GM10248 (cell line): ENCODE data around the gene SEMA3C.

Source experiments
- CTCF ChIA-PET: fragments of 300-600 bp; sonication (Branson Sonifier 250); formaldehyde crosslinking; extraction: SDS; loops from one replicate; lab custom pipeline; 2021; ENCODE audit warnings: antibody characterized with exemption; lab: Yijun Ruan, JAX
- POLR2A ChIA-PET: fragments of 350-650 bp; sonication (Branson Sonifier 250); formaldehyde crosslinking; extraction: SDS; loops from one replicate; lab custom pipeline; 2020; ENCODE audit warnings: antibody characterized with exemption; lab: Yijun Ruan, JAX
- DNase-seq: peaks from one replicate; pipeline ENCODE4 v3.0.0; 2012; ENCODE audit errors: extremely low spot score
- CTCF ChIP-seq: IDR thresholded peaks from 2 replicates; pipeline ENCODE4 v1.5.1; 2012; ENCODE audit warnings: mild to moderate bottlenecking, low read depth; ENCODE audit errors: extremely low read depth, missing control alignments, control extremely low read depth

The SEMA3C gene

DNA sequence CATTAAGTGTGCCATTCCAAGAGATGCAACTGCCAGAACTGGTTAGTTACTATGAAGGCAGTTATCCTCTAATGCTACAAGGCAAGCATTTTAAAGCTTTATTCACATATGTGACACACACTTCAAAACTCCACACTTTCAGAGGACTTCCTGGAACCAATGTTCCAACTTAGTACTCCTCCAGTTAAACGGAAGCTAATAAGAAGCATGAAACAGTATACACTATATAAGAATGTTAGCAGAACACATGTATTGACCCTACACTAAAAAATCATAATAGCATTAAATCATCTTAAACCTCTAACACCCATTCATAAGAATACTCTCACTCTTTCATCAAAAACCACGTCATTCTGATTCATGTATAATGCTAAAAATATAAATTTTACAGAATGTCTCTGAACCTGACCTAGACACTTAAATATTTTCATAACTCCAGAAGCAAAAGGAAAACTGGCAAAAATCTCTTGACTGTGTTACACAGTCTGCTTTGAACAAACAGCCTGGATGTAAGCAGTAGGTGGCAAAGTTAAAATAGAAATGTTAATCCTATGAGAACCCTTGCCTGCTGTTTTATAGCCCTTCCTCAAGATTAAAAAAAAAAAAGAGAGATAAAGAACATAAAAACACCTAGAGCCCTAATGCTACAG lies 135.0 kb downstream of the SEMA3C start:
- TF ChIP-seq CTCF: no peak
- POLR2A ChIA-PET: no interaction called here
- DNase-seq: no peak
- CTCF ChIA-PET: interaction anchor here (1.8 kb wide), 1 partner anchor 19 kb away, joined by 6 read pairs; no protein-coding TSS in a partner anchor

- TF ChIP-seq CTCF: no peak
- CTCF ChIA-PET: interaction anchor here (1.8 kb wide), 1 partner anchor 18 kb away, joined by 6 read pairs; no protein-coding TSS in a partner anchor
- no peak for DNase-seq
- POLR2A ChIA-PET: no interaction called here
Observed at GRCh38 chr7:80783186-80783677, 135.6 kb downstream of the SEMA3C start.

GRCh38 chr7:80781561-80781979 lies 137.3 kb downstream of the SEMA3C start:
- no peak for DNase-seq
- ChIA-PET CTCF (no interaction called here), POLR2A (no interaction called here)
- TF ChIP-seq CTCF: no peak

- ChIA-PET POLR2A (no interaction called here), CTCF (no interaction called here)
- no peak for TF ChIP-seq CTCF
- no peak for DNase-seq
Observed at GRCh38 chr7:80781146-80781545, 137.7 kb downstream of the SEMA3C start.

- ChIA-PET POLR2A (no interaction called here), CTCF (no interaction called here)
- no peak for DNase-seq
- no peak for TF ChIP-seq CTCF
Observed at GRCh38 chr7:80779456-80779855, 139.4 kb downstream of the SEMA3C start.

- POLR2A ChIA-PET: no interaction called here
- CTCF ChIA-PET: no interaction called here
- no peak for TF ChIP-seq CTCF
- no peak for DNase-seq
Observed at GRCh38 chr7:80775897-80776296, 143.0 kb downstream of the SEMA3C start.

GRCh38 chr7:80775482-80775881 lies 143.4 kb downstream of the SEMA3C start:
- TF ChIP-seq CTCF: no peak
- ChIA-PET CTCF (no interaction called here), POLR2A (no interaction called here)
- DNase-seq: no peak
